Endothelial cell (in vitro differentiated cells): ENCODE measurements around the gene TNFRSF19. TPM values are rescaled to one million over a fixed set of nuclear protein-coding genes. Genes with fewer than 3 reads are reported as not detected.

Source experiments
- DNase-seq: peaks from one replicate; pipeline ENCODE4 v3.0.0; 2021; ENCODE audit warnings: low spot score
- H3K27ac Mint-ChIP-seq: one replicate; pipeline ENCODE4 v1.8.0; 2021; ENCODE audit warnings: mixed read lengths, inconsistent platforms; ENCODE audit not compliant: unreplicated experiment
- H3K27me3 Mint-ChIP-seq: one replicate; pipeline ENCODE4 v1.8.0; 2021; ENCODE audit warnings: mild to moderate bottlenecking, moderate library complexity, mixed read lengths, inconsistent platforms; ENCODE audit not compliant: unreplicated experiment
- H3K36me3 Mint-ChIP-seq: one replicate; pipeline ENCODE4 v1.8.0; 2021; ENCODE audit warnings: mild to moderate bottlenecking, low read depth, mixed read lengths, inconsistent platforms; ENCODE audit not compliant: unreplicated experiment
- H3K4me1 Mint-ChIP-seq: one replicate; pipeline ENCODE4 v1.8.0; 2021; ENCODE audit warnings: mild to moderate bottlenecking, mixed read lengths, inconsistent platforms; ENCODE audit not compliant: unreplicated experiment
- H3K4me3 Mint-ChIP-seq: one replicate; pipeline ENCODE4 v1.8.0; 2021; ENCODE audit warnings: mild to moderate bottlenecking, mixed read lengths, inconsistent platforms; ENCODE audit not compliant: unreplicated experiment
- H3K9me3 Mint-ChIP-seq: one replicate; pipeline ENCODE4 v1.8.0; 2021; ENCODE audit warnings: mixed read lengths, inconsistent platforms; ENCODE audit not compliant: unreplicated experiment
- CTCF ChIP-seq: fragments of 200-600 bp; sonication (generic); IDR thresholded peaks from one replicate; pipeline ENCODE4 v1.5.0; 2021; ENCODE audit warnings: antibody characterized with exemption; ENCODE audit not compliant: unreplicated experiment
- total RNA-seq: library from RNA; stranded (reverse); fragmentation: NEBNext Ultra II Directional; extraction: Animal tissue kit (Norgen Biotek cat#: 25700); gene quantifications from one replicate; pipeline ENCODE4 v1.2.1, GENCODE V29; 2021; ENCODE audit not compliant: unreplicated experiment

The TNFRSF19 gene
- total RNA-seq, 1 donor from 2014 or later: 8.8 TPM

DNA sequence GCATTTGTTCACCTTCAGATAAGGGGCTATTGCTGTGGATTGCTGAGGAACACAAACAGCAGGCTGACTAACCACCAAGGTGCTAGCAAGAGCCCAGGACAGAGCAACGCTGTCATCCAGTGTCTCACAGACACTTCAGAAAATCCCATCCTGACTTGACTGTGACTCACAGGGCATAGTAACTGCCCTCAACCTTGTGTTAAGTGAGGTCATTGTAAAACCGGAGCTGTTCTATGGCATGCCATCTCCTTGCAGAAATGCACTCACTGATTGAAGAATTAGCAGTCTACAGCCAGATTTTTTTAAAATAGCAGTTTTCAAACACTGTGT is 51.1 kb downstream of the TNFRSF19 start:
- Mint-ChIP-seq H3K36me3 (peaks cover 3% of the 10 kb centered on the region), H3K4me1 (no peaks in the 10 kb centered on the region), H3K4me3 (no peak overlapping the region), H3K27ac (no peak overlapping the region), H3K27me3 (peaks cover 3% of the 10 kb centered on the region), H3K9me3 (no peaks in the 10 kb centered on the region)
- TF ChIP-seq CTCF: no peak
- no peak for DNase-seq

- H3K27ac Mint-ChIP-seq: no peak overlapping the region
- no peak overlapping the region for H3K4me3 Mint-ChIP-seq
- no peaks in the 10 kb centered on the region for H3K4me1 Mint-ChIP-seq
- DNase-seq: no peak
- no peaks in the 10 kb centered on the region for H3K27me3 Mint-ChIP-seq
- no peak for TF ChIP-seq CTCF
- no peaks in the 10 kb centered on the region for H3K9me3 Mint-ChIP-seq
- H3K36me3 Mint-ChIP-seq: peaks cover 3% of the 10 kb centered on the region
Observed at GRCh38 chr13:23622985-23623384, 52.8 kb downstream of the TNFRSF19 start.

DNA sequence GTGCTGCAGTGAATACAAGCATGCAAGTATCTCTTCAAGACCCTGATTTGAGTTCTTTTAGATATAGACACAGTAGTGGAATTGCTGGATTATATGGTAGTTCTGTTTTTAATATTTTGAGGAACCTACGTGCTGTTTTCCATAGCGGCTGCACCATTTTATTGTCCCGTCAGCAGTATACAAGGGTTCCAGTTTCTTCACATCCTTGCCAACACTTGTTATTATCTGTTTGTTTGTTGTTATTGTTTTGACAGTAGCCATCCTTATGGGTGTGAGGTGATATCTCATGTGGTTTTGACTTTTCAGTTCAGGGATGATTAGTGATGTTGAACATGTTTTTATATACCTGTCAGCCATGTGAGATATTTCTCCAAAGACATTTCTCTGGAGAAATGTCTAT is 53.2 kb downstream of the TNFRSF19 start:
- Mint-ChIP-seq H3K27me3 (peaks cover 3% of the 10 kb centered on the region), H3K36me3 (peaks cover under 1% of the 10 kb centered on the region), H3K9me3 (no peaks in the 10 kb centered on the region), H3K4me3 (no peak overlapping the region), H3K27ac (no peak overlapping the region), H3K4me1 (no peaks in the 10 kb centered on the region)
- no peak for TF ChIP-seq CTCF
- no peak for DNase-seq

GRCh38 chr13:23626700-23627099 is 56.5 kb downstream of the TNFRSF19 start:
- Mint-ChIP-seq H3K9me3 (no peaks in the 10 kb centered on the region), H3K36me3 (no peaks in the 10 kb centered on the region), H3K27ac (no peak overlapping the region), H3K4me3 (no peak overlapping the region), H3K27me3 (peaks cover 3% of the 10 kb centered on the region), H3K4me1 (peaks cover 16% of the 10 kb centered on the region)
- no peak for TF ChIP-seq CTCF
- no peak for DNase-seq

DNA sequence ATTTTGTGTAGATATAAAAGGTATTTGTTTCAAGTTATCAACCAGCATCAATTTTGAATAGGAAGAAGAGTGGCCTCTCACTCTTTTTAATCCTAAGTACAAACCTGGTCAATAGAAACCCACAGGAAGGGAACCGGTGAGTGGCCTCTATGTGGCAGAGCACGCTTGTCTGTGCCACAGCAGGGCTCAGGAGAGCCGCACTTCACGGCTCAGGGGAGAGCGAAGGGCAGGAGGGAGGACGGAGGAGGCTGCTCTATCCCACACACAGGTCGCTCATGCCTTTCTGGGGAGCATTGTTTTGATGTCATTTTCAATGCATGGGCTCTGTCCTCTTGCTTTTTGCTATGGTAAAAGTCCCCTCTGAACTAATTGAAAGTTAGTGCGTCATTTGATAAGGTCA is 57.2 kb downstream of the TNFRSF19 start:
- no peak for DNase-seq
- Mint-ChIP-seq H3K4me1 (peaks cover 23% of the 10 kb centered on the region), H3K4me3 (no peak overlapping the region), H3K27me3 (peaks cover 3% of the 10 kb centered on the region), H3K36me3 (no peaks in the 10 kb centered on the region), H3K9me3 (no peaks in the 10 kb centered on the region), H3K27ac (no peak overlapping the region)
- TF ChIP-seq CTCF: no peak
